ENCODE measurements around the gene SIPA1L3.

Gene SIPA1L3

GRCh38 chr19:38251564-38252051 lies 344.6 kb downstream of the SIPA1L3 start:
- Histone ChIP-seq H3K9me3 (ENCODE audit: control extremely low read depth in 1 of 5, control insufficient read depth in 4 of 5, insufficient read depth in 2 of 5, low read depth in 1 of 5, low read length in 4 of 5) (no peaks in the 10 kb centered on the region), H3K36me3 (ENCODE audit: control insufficient read depth in 4 of 4, insufficient read depth in 4 of 4, low read length in 3 of 4) (no peaks in the 10 kb centered on the region), H3K27ac (ENCODE audit: insufficient read depth in 1 of 2, low read depth in 1 of 2, low read length in 2 of 2, poor library complexity in 1 of 2, severe bottlenecking in 2 of 2) (no peak overlapping the region), H3K4me1 (ENCODE audit: control extremely low read depth in 1 of 4, control insufficient read depth in 4 of 4, insufficient read depth in 4 of 4, low read length in 3 of 4) (peaks cover 0 to 43% (median 39%) of the 10 kb centered on the region in 4 experiments), H3K27me3 (replicated peaks in 2 of 5; ENCODE audit: control insufficient read depth in 4 of 5, insufficient read depth in 5 of 5, low read length in 4 of 5) (peaks cover 0 to 2% (median 0%) of the 10 kb centered on the region in 5 experiments), H3K4me3 (ENCODE audit: control insufficient read depth in 1 of 7, extremely low read depth in 1 of 7, insufficient read depth in 4 of 7, low read depth in 2 of 7, low read length in 6 of 7) (peak overlapping the region in 2 of 7 experiments; percentile 19 to 45)
- POLR2A ChIA-PET = interaction anchor here (0.6 kb wide), 1 partner anchor 16 kb away, joined by 5 read pairs; no protein-coding TSS in a partner anchor
- DNase-seq = no peak
- CTCF ChIA-PET = interaction anchor here (0.8 to 4.7 kb wide), 8 partner anchors 8 to 189 kb away, joined by 3 to 28 read pairs (median 4); partner anchors contain the start of gene CATSPERG
- WGBS (ENCODE audit: insufficient coverage) = 20% methylated on average over 10 of the region's 10 CpGs

DNA sequence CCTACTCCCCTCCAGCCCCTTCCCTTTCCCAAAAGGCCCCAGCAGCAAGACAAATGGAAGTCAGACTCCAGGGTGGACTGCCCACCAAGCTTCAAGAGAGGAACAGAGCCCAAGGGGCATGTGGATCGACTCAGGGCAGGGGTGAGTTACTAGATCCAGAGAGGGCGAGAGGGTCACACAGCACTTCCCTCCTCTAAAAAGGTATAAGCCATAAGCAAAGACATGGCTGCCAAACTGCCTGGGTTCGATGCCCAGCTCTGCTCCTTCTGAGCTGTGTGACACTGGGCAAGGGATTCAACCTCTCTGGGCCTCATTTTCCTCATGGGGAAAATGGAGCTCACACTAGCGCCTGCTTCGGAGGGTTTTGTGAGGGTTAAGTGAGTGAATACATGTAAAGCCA lies 345.4 kb downstream of the SIPA1L3 start:
- ChIA-PET CTCF (interaction anchor here (0.8 to 4.7 kb wide), 8 partner anchors 9 to 188 kb away, joined by 3 to 28 read pairs (median 4); partner anchors contain the start of gene CATSPERG), POLR2A (no interaction called here)
- no peak overlapping the region for H3K27ac ChIP-seq (ENCODE audit: insufficient read depth in 1 of 2, low read depth in 1 of 2, low read length in 2 of 2, poor library complexity in 1 of 2, severe bottlenecking in 2 of 2)
- no peaks in the 10 kb centered on the region for H3K36me3 ChIP-seq (ENCODE audit: control insufficient read depth in 4 of 4, insufficient read depth in 4 of 4, low read length in 3 of 4)
- WGBS (ENCODE audit: insufficient coverage) = 90% methylated on average over 5 of the region's 5 CpGs
- no peak for DNase-seq
- H3K9me3 ChIP-seq (ENCODE audit: control extremely low read depth in 1 of 5, control insufficient read depth in 4 of 5, insufficient read depth in 2 of 5, low read depth in 1 of 5, low read length in 4 of 5) = no peaks in the 10 kb centered on the region
- no peak overlapping the region for H3K4me3 ChIP-seq (ENCODE audit: control insufficient read depth in 1 of 7, extremely low read depth in 1 of 7, insufficient read depth in 4 of 7, low read depth in 2 of 7, low read length in 6 of 7)
- H3K27me3 ChIP-seq (replicated peaks in 2 of 5; ENCODE audit: control insufficient read depth in 4 of 5, insufficient read depth in 5 of 5, low read length in 4 of 5) = peaks cover 0 to 6% (median 0%) of the 10 kb centered on the region in 5 experiments
- H3K4me1 ChIP-seq (ENCODE audit: control extremely low read depth in 1 of 4, control insufficient read depth in 4 of 4, insufficient read depth in 4 of 4, low read length in 3 of 4) = peaks cover 0 to 48% (median 42%) of the 10 kb centered on the region in 4 experiments

GRCh38 chr19:38252941-38253691 lies 346.1 kb downstream of the SIPA1L3 start:
- Histone ChIP-seq H3K4me3 (ENCODE audit: control insufficient read depth in 1 of 7, extremely low read depth in 1 of 7, insufficient read depth in 4 of 7, low read depth in 2 of 7, low read length in 6 of 7) (peak overlapping the region in 2 of 7 experiments; percentile 7 to 34), H3K36me3 (ENCODE audit: control insufficient read depth in 4 of 4, insufficient read depth in 4 of 4, low read length in 3 of 4) (no peaks in the 10 kb centered on the region), H3K27me3 (replicated peaks in 2 of 5; ENCODE audit: control insufficient read depth in 4 of 5, insufficient read depth in 5 of 5, low read length in 4 of 5) (peaks cover 0 to 6% (median 0%) of the 10 kb centered on the region in 5 experiments), H3K9me3 (ENCODE audit: control extremely low read depth in 1 of 5, control insufficient read depth in 4 of 5, insufficient read depth in 2 of 5, low read depth in 1 of 5, low read length in 4 of 5) (no peaks in the 10 kb centered on the region), H3K27ac (ENCODE audit: insufficient read depth in 1 of 2, low read depth in 1 of 2, low read length in 2 of 2, poor library complexity in 1 of 2, severe bottlenecking in 2 of 2) (no peak overlapping the region), H3K4me1 (ENCODE audit: control extremely low read depth in 1 of 4, control insufficient read depth in 4 of 4, insufficient read depth in 4 of 4, low read length in 3 of 4) (peaks cover 0 to 48% (median 42%) of the 10 kb centered on the region in 4 experiments)
- DNase-seq = no peak
- POLR2A ChIA-PET = interaction anchor here (0.5 kb wide), 1 partner anchor 16 kb away, joined by 3 read pairs; no protein-coding TSS in a partner anchor
- WGBS (ENCODE audit: insufficient coverage) = 49% methylated on average over 14 of the region's 21 CpGs
- CTCF ChIA-PET = interaction anchor here (1.3 to 4.7 kb wide), 5 partner anchors 9 to 131 kb away, joined by 3 to 28 read pairs (median 4); partner anchors contain the start of gene CATSPERG

- Histone ChIP-seq H3K9me3 (ENCODE audit: control extremely low read depth in 1 of 5, control insufficient read depth in 4 of 5, insufficient read depth in 2 of 5, low read depth in 1 of 5, low read length in 4 of 5) (no peaks in the 10 kb centered on the region), H3K4me1 (ENCODE audit: control extremely low read depth in 1 of 4, control insufficient read depth in 4 of 4, insufficient read depth in 4 of 4, low read length in 3 of 4) (peaks cover 0 to 48% (median 42%) of the 10 kb centered on the region in 4 experiments), H3K36me3 (ENCODE audit: control insufficient read depth in 4 of 4, insufficient read depth in 4 of 4, low read length in 3 of 4) (no peaks in the 10 kb centered on the region), H3K4me3 (ENCODE audit: control insufficient read depth in 1 of 7, extremely low read depth in 1 of 7, insufficient read depth in 4 of 7, low read depth in 2 of 7, low read length in 6 of 7) (no peak overlapping the region), H3K27ac (ENCODE audit: insufficient read depth in 1 of 2, low read depth in 1 of 2, low read length in 2 of 2, poor library complexity in 1 of 2, severe bottlenecking in 2 of 2) (no peak overlapping the region), H3K27me3 (replicated peaks in 2 of 5; ENCODE audit: control insufficient read depth in 4 of 5, insufficient read depth in 5 of 5, low read length in 4 of 5) (peaks cover 0 to 6% (median 0%) of the 10 kb centered on the region in 5 experiments)
- WGBS (ENCODE audit: insufficient coverage) = 95% methylated on average over 5 of the region's 5 CpGs
- CTCF ChIA-PET = interaction anchor here (1.4 to 4.7 kb wide), 3 partner anchors 7 to 131 kb away, joined by 3 to 28 read pairs (median 5); no protein-coding TSS in a partner anchor
- POLR2A ChIA-PET = no interaction called here
- DNase-seq = no peak
These were observed 346.8 kb downstream of the SIPA1L3 start for GRCh38 chr19:38253788-38254187.

DNA sequence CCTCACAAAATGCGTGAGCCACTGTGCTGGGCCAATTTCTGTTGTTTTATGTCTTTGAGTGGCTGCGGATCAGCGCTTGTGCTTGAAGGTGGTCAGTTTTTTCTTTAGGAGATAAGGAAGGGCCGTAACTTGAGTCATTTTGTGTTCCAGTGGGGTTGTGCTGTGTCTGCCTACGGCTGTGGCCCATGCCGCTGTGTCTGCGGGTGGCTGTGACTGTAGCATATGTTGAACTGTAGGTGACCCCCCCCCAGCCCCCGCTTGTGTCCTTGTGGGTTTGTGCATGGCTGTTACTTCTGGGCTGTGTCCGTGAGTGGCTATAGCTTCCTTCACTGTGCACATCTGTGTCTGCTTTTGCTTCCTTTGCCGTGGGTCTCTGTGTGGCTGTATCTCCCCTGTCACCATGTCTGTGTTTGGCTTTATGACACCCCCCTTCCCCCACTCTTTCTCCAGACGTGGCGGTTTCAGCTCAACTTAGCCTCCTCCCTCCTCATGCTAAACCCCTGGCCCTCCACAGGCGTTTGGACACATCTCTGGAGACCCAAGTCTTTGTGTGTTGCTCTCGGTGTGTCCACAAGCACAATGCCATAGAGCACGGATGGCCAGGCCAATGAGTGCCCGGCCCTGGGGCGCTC lies 348.5 kb downstream of the SIPA1L3 start:
- Histone ChIP-seq H3K27ac (ENCODE audit: insufficient read depth in 1 of 2, low read depth in 1 of 2, low read length in 2 of 2, poor library complexity in 1 of 2, severe bottlenecking in 2 of 2) (peak overlapping the region in 1 of 2 experiments; percentile 54), H3K4me3 (ENCODE audit: control insufficient read depth in 1 of 7, extremely low read depth in 1 of 7, insufficient read depth in 4 of 7, low read depth in 2 of 7, low read length in 6 of 7) (peak overlapping the region in 3 of 7 experiments; percentile 25 to 60 (median 58)), H3K36me3 (ENCODE audit: control insufficient read depth in 4 of 4, insufficient read depth in 4 of 4, low read length in 3 of 4) (no peaks in the 10 kb centered on the region), H3K4me1 (ENCODE audit: control extremely low read depth in 1 of 4, control insufficient read depth in 4 of 4, insufficient read depth in 4 of 4, low read length in 3 of 4) (peaks cover 0 to 48% (median 42%) of the 10 kb centered on the region in 4 experiments), H3K27me3 (replicated peaks in 2 of 5; ENCODE audit: control insufficient read depth in 4 of 5, insufficient read depth in 5 of 5, low read length in 4 of 5) (peaks cover 0 to 6% (median 0%) of the 10 kb centered on the region in 5 experiments), H3K9me3 (ENCODE audit: control extremely low read depth in 1 of 5, control insufficient read depth in 4 of 5, insufficient read depth in 2 of 5, low read depth in 1 of 5, low read length in 4 of 5) (no peaks in the 10 kb centered on the region)
- ChIA-PET CTCF (interaction anchor here (0.7 to 2.6 kb wide), 11 partner anchors 8 to 130 kb away, joined by 3 to 11 read pairs (median 4); partner anchors contain the start of gene CATSPERG), POLR2A (interaction anchor here (0.5 to 1.4 kb wide), 2 partner anchors 10 to 263 kb away, joined by 3 to 5 read pairs; no protein-coding TSS in a partner anchor)
- DNase-seq = peak in 2 of 3 donors; percentile 76 to 87
- WGBS (ENCODE audit: insufficient coverage) = 55% methylated on average over 15 of the region's 17 CpGs

Data from common myeloid progenitor, CD34-positive (primary cell).